Left lobe of liver (tissue), 2 donors: Measurements from ENCODE around the gene ABL1. TPM values are rescaled to one million over a fixed set of nuclear protein-coding genes. Genes with fewer than 3 reads are reported as not detected.

ENCODE experiments used
- ATAC-seq: fragments of 200-7000 bp; cut with Tn5 transposase; one replicate; pipeline ENCODE4 v1.9.1; 2020; ENCODE audit warnings: mild to moderate bottlenecking, moderate library complexity
- DNase-seq: peaks from one replicate; pipeline ENCODE4 v3.0.0-alpha.2; 2020; ENCODE audit warnings: low spot score
- total RNA-seq: library from RNA; stranded (reverse); gene quantifications from one replicate; pipeline ENCODE4 v1.2.1, GENCODE V29; 2021
- donor health status: DM: no; HTN: no; CAD: no; lungs with moderate emphysema.
- donor health status: DM: no; HTN: yes; CAD: no.

ABL1 gene
- total RNA-seq, 1 donor from 2014 or later = 27.1 TPM

GRCh38 chr9:130927995-130928900 lies 93.2 kb downstream of the ABL1 start:
- peak; percentile 68 for DNase-seq
- ATAC-seq = peak; percentile 60

- ATAC-seq = no peak
- DNase-seq = no peak
Observed at GRCh38 chr9:130929571-130930038, 94.6 kb downstream of the ABL1 start.

GRCh38 chr9:130930132-130930803 lies 95.2 kb downstream of the ABL1 start:
- no peak for DNase-seq

GRCh38 chr9:130930804-130931349 lies 95.8 kb downstream of the ABL1 start:
- no peak for DNase-seq

More at GRCh38 chr9:130930132-130930803, 95.2 kb downstream of the ABL1 start:
- ATAC-seq = no peak

GRCh38 chr9:130931508-130932254 lies 96.6 kb downstream of the ABL1 start:
- ATAC-seq (no peak), DNase-seq (no peak)

More at GRCh38 chr9:130930804-130931349, 95.8 kb downstream of the ABL1 start:
- ATAC-seq = no peak

- DNase-seq = no peak
- ATAC-seq = no peak
Observed at GRCh38 chr9:130932255-130933079, 97.4 kb downstream of the ABL1 start.

- ATAC-seq (no peak), DNase-seq (no peak)
Observed at GRCh38 chr9:130933114-130934046, 98.3 kb downstream of the ABL1 start.

- ATAC-seq (no peak), DNase-seq (no peak)
Observed at GRCh38 chr9:130934246-130934645, 99.2 kb downstream of the ABL1 start.

- ATAC-seq = no peak
- no peak for DNase-seq
Observed at GRCh38 chr9:130934702-130935647, 99.9 kb downstream of the ABL1 start.

GRCh38 chr9:130935648-130936271 lies 100.7 kb downstream of the ABL1 start:
- no peak for ATAC-seq
- DNase-seq = no peak

GRCh38 chr9:130936285-130937117 lies 101.4 kb downstream of the ABL1 start:
- DNase-seq (no peak), ATAC-seq (no peak)

Other genes with a start within 250 kb of the ABL1 start
- 0.08 TPM for gene PRDM12, start 170.7 kb upstream of the ABL1 start, total RNA-seq
- gene EXOSC2, start 141.5 kb upstream of the ABL1 start, total RNA-seq = 12.9 TPM
- gene QRFP, start 61.6 kb downstream of the ABL1 start, total RNA-seq = not detected
- not detected for gene FIBCD1, start 104.0 kb downstream of the ABL1 start, total RNA-seq
- 7.1 TPM for gene LAMC3, start 173.9 kb downstream of the ABL1 start, total RNA-seq